Spleen (tissue), 11 donors: ENCODE results near the gene KCTD20. TPM values are rescaled to one million over a fixed set of nuclear protein-coding genes. Genes with fewer than 3 reads are reported as not detected.
A peak's percentile ranks its signal among the peaks of the same experiment; 100 is the strongest.

Experiments
- DNase-seq: peaks from one replicate; pipeline ENCODE4 v3.0.0-alpha.2; 2020
- H3K27ac ChIP-seq, 8 donors: fragments of 200-600 bp; sonication (generic) in 7 of 8; 1 replicate in 4 of 8; 2 replicates in 4 of 8; pipeline versions ENCODE4 v1.5.0 to v1.8.0; 2016 to 2021; ENCODE audit warnings: inconsistent platforms in 4 of 8, mild to moderate bottlenecking in 4 of 8, moderate library complexity in 1 of 8
- H3K27me3 ChIP-seq, 7 donors: fragments of 200-600 bp; sonication (generic) in 6 of 7; replicated peaks in 1 of 7; 1 replicate in 4 of 7; 2 replicates in 3 of 7; pipeline versions ENCODE4 v1.5.0 to v1.8.0; 2016 to 2021; ENCODE audit warnings: inconsistent platforms in 3 of 7, mild to moderate bottlenecking in 1 of 7
- H3K36me3 ChIP-seq, 6 donors: fragments of 200-600 bp; sonication (generic) in 5 of 6; 1 replicate in 4 of 6; 2 replicates in 2 of 6; pipeline versions ENCODE4 v1.5.0 to v1.8.0; 2016 to 2021; ENCODE audit warnings: inconsistent platforms in 2 of 6
- H3K4me1 ChIP-seq, 6 donors: fragments of 200-600 bp; sonication (generic) in 5 of 6; 1 replicate in 3 of 6; 2 replicates in 3 of 6; pipeline versions ENCODE4 v1.5.0 to v1.8.0; 2016 to 2021; ENCODE audit warnings: inconsistent platforms in 3 of 6
- H3K4me3 ChIP-seq, 8 donors: fragments of 200-600 bp; sonication (generic) in 7 of 8; 1 replicate in 4 of 8; 2 replicates in 4 of 8; pipeline versions ENCODE4 v1.5.0 to v1.8.0; 2016 to 2021; ENCODE audit warnings: inconsistent platforms in 4 of 8, mild to moderate bottlenecking in 4 of 8, moderate library complexity in 2 of 8
- H3K9me3 ChIP-seq, 8 donors: fragments of 200-600 bp; sonication (generic) in 7 of 8; 1 replicate in 4 of 8; 2 replicates in 4 of 8; pipeline versions ENCODE4 v1.5.0 to v1.8.0; 2016 to 2021; ENCODE audit warnings: inconsistent platforms in 4 of 8
- POLR2A ChIP-seq, 3 donors: fragments of 450-650 bp; IDR thresholded peaks; one replicate each; pipeline ENCODE4 v1.5.1; 2017; ENCODE audit warnings: antibody characterized with exemption in 3 of 3, mild to moderate bottlenecking in 1 of 3
- POLR2AphosphoS5 ChIP-seq, 3 donors: sonication (generic); formaldehyde crosslinking; IDR thresholded peaks; one replicate each; pipeline ENCODE4 v1.5.1; 2017; ENCODE audit warnings: antibody characterized with exemption in 3 of 3
- WGBS, 5 donors: extraction: QIAGEN DNeasy Blood & Tissue Kit in 3 of 5; methylation state at CpG; one replicate each; pipeline versions ENCODE4 v1.1.5 to v1.1.7; 2013 to 2018; 5-methylcytosine and 5-hydroxymethylcytosine counted together
- intact Hi-C: fragments of 100-400 bp; cut with DNase I; formaldehyde crosslinking; loops from one replicate; pipeline ENCODE4 v1.15.0; 2023; ENCODE audit warnings: low total_unique reads
- polyA plus RNA-seq, 3 donors: library from polyadenylated mRNA; stranded (reverse); fragments of 200-250 nt; gene quantifications; one replicate each; pipeline ENCODE4 v1.2.1, GENCODE V29; 2013
- total RNA-seq, 7 donors: library from RNA; depleted of rRNA in 3 of 7; stranded (reverse); fragments of >200 nt in 3 of 7; fragmentation: NEBNext Ultra II Directional in 4 of 7; extraction: Animal tissue kit (Norgen Biotek cat#: 25700) in 4 of 7; gene quantifications; one replicate each; pipeline versions ENCODE4 v1.1.0 to v1.2.1, GENCODE V29; 2016 to 2021
- TF ChIP-seq, protein P1 (sequence below), 11 experiments: fragments of 200-600 bp in 7 of 11; fragments of 450-650 bp in 4 of 11; sonication (generic) in 4 of 11; IDR thresholded peaks in 8 of 11; conservative IDR thresholded peaks in 3 of 11; 1 replicate in 7 of 11; 2 replicates in 4 of 11; pipeline versions ENCODE4 v1.4.0 to v1.8.0; 2016 to 2021; ENCODE audit warnings: antibody characterized with exemption in 11 of 11, inconsistent platforms in 4 of 11, mild to moderate bottlenecking in 1 of 11
- donor health status: healthy with polysubstance abuse.
- donor health status: DM: no; HTN: no; CAD: no; lungs with moderate emphysema.
- donor health status: DM: no; HTN: no; CAD: no.
- donor health status: Bipolar disorder and iron deficiency.
- donor health status: healthy.
- donor health status: DM: no; HTN: no; CAD: no.
- donor health status: DM: yes; HTN: yes; CAD: no.

The KCTD20 gene
- total and polyA plus RNA-seq, 10 donors: 12.8 to 65.9 (median 51.4) TPM

DNA sequence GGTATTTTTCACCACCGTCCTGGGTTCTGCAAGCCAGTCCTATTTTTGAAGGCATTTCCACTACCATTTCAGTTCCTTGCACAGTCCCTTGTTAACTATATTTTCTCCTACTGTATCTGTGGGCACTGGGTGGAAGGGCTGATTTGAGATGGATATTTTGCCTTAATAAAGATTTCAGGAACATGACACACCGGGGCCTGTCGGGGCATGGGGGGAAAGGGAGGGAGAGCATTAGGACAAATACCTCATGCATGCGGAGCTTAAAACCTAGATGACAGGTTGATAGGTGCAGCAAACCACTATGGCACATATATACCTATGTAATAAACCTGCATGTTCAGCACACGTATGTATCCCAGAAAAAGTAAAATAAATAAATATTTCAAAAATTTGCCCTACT is 82.1 kb downstream of the KCTD20 start:
- DNase-seq: no peak
- WGBS, 5 donors: 82 to 99% (median 93%) methylated on average over 5 of the region's 5 CpGs
- H3K9me3 ChIP-seq: no peaks in the 10 kb centered on the region
- no peaks in the 10 kb centered on the region for H3K27me3 ChIP-seq
- no peak overlapping the region for H3K27ac ChIP-seq
- TF ChIP-seq, protein P1, sequence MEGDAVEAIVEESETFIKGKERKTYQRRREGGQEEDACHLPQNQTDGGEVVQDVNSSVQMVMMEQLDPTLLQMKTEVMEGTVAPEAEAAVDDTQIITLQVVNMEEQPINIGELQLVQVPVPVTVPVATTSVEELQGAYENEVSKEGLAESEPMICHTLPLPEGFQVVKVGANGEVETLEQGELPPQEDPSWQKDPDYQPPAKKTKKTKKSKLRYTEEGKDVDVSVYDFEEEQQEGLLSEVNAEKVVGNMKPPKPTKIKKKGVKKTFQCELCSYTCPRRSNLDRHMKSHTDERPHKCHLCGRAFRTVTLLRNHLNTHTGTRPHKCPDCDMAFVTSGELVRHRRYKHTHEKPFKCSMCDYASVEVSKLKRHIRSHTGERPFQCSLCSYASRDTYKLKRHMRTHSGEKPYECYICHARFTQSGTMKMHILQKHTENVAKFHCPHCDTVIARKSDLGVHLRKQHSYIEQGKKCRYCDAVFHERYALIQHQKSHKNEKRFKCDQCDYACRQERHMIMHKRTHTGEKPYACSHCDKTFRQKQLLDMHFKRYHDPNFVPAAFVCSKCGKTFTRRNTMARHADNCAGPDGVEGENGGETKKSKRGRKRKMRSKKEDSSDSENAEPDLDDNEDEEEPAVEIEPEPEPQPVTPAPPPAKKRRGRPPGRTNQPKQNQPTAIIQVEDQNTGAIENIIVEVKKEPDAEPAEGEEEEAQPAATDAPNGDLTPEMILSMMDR (IDR thresholded peaks at IDR 0.05 in 8 of 11, conservative IDR thresholded peaks at IDR 0.05 in 3 of 11): no peak
- TF ChIP-seq POLR2A (IDR thresholded peaks at IDR 0.05): no peak
- no peak for TF ChIP-seq POLR2AphosphoS5 (IDR thresholded peaks at IDR 0.05)
- H3K36me3 ChIP-seq: peaks cover 0 to 97% (median 55%) of the 10 kb centered on the region in 6 donors
- peaks cover 0 to 32% (median 16%) of the 10 kb centered on the region in 6 donors for H3K4me1 ChIP-seq
- no peak overlapping the region for H3K4me3 ChIP-seq
- intact Hi-C loops: no loop called here

- Histone ChIP-seq H3K27me3 (no peaks in the 10 kb centered on the region), H3K36me3 (peaks cover 0 to 97% (median 51%) of the 10 kb centered on the region in 6 donors), H3K4me3 (no peak overlapping the region), H3K9me3 (no peaks in the 10 kb centered on the region), H3K27ac (no peak overlapping the region), H3K4me1 (peaks cover 0 to 32% (median 16%) of the 10 kb centered on the region in 6 donors)
- TF ChIP-seq POLR2A (IDR thresholded peaks at IDR 0.05) (no peak), POLR2AphosphoS5 (IDR thresholded peaks at IDR 0.05) (no peak)
- TF ChIP-seq, protein P1 (IDR thresholded peaks at IDR 0.05 in 8 of 11, conservative IDR thresholded peaks at IDR 0.05 in 3 of 11): no peak
- WGBS, 5 donors: 52 to 91% (median 73%) methylated on average over 2 of the region's 2 CpGs
- intact Hi-C loops: no loop called here
- DNase-seq: no peak
Measured at GRCh38 chr6:36525346-36525745, 82.5 kb downstream of the KCTD20 start.

GRCh38 chr6:36526066-36526465 is 83.3 kb downstream of the KCTD20 start:
- TF ChIP-seq, protein P1 (IDR thresholded peaks at IDR 0.05 in 8 of 11, conservative IDR thresholded peaks at IDR 0.05 in 3 of 11): no peak
- TF ChIP-seq POLR2A (IDR thresholded peaks at IDR 0.05) (no peak), POLR2AphosphoS5 (IDR thresholded peaks at IDR 0.05) (no peak)
- Histone ChIP-seq H3K4me3 (no peak overlapping the region), H3K9me3 (no peaks in the 10 kb centered on the region), H3K36me3 (peaks cover 0 to 97% (median 44%) of the 10 kb centered on the region in 6 donors), H3K27ac (peak overlapping the region in 2 of 8 donors; percentile 19 to 45), H3K27me3 (no peaks in the 10 kb centered on the region), H3K4me1 (peaks cover 0 to 32% (median 16%) of the 10 kb centered on the region in 6 donors)
- WGBS, 5 donors: 61 to 84% (median 71%) methylated on average over 2 of the region's 2 CpGs
- DNase-seq: no peak
- intact Hi-C loops: no loop called here

- intact Hi-C loops: no loop called here
- no peaks in the 10 kb centered on the region for H3K27me3 ChIP-seq
- 73 to 97% (median 88%) methylated on average over 1 of the region's 1 CpG for WGBS, 5 donors
Measured at GRCh38 chr6:36533321-36533720, 90.5 kb downstream of the KCTD20 start.

More at GRCh38 chr6:36533321-36533720, 90.5 kb downstream of the KCTD20 start:
- H3K4me3 ChIP-seq: no peak overlapping the region
- TF ChIP-seq POLR2AphosphoS5 (IDR thresholded peaks at IDR 0.05) (no peak), POLR2A (IDR thresholded peaks at IDR 0.05) (no peak)
- TF ChIP-seq, protein P1 (IDR thresholded peaks at IDR 0.05 in 8 of 11, conservative IDR thresholded peaks at IDR 0.05 in 3 of 11): no peak
- no peak for DNase-seq
- peaks cover 0 to 19% (median 6%) of the 10 kb centered on the region in 6 donors for H3K4me1 ChIP-seq
- H3K9me3 ChIP-seq: no peaks in the 10 kb centered on the region
- H3K27ac ChIP-seq: no peak overlapping the region
- peaks cover 0 to 98% (median 23%) of the 10 kb centered on the region in 6 donors for H3K36me3 ChIP-seq
